ENCODE measurements around the gene ITGA11.

Gene ITGA11

DNA sequence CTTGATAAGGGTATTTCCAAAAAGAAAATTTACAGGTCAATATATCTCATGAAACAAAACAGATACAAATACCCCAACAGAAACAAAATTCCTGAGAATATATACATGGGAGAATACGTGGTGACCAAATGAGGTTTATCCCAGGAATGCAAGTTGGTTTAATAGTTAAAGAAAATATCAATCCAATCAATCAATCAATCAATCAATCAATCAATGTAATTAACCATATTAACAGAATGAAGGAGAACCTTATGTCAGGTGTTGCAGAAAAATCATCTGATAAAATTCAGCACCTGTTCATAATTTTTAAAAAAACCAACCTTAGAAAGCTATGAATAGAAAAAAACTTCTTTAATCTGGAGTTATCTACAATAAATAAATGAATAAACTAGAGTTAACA is 35.9 kb downstream of the ITGA11 start:
- H3K4me3 ChIP-seq (ENCODE audit: insufficient read length, low read depth): no peak overlapping the region
- no peaks in the 10 kb centered on the region for H3K27me3 ChIP-seq (ENCODE audit: insufficient read depth, insufficient read length)
- no peaks in the 10 kb centered on the region for H3K4me1 ChIP-seq (ENCODE audit: insufficient read depth, insufficient read length)
- H3K9ac ChIP-seq (ENCODE audit: insufficient read length, low read depth): no peak overlapping the region
- no peak for DNase-seq (ENCODE audit: low read depth, low spot score)
- H3K9me3 ChIP-seq (ENCODE audit: insufficient read depth, low read length): peaks cover 14% of the 10 kb centered on the region; the same call in 1 of the 2 replicates
- H3K36me3 ChIP-seq (ENCODE audit: insufficient read depth, insufficient read length, low read length): no peaks in the 10 kb centered on the region
- TF ChIP-seq SUZ12 (IDR thresholded peaks at IDR 0.05; ENCODE audit: extremely low read depth, insufficient read depth, insufficient read length) (no peak), YY1 (IDR thresholded peaks at IDR 0.05; ENCODE audit: insufficient read depth, insufficient read length) (no peak), ZNF274 (IDR thresholded peaks at IDR 0.05; ENCODE audit: low read depth, low read length) (no peak)

DNA sequence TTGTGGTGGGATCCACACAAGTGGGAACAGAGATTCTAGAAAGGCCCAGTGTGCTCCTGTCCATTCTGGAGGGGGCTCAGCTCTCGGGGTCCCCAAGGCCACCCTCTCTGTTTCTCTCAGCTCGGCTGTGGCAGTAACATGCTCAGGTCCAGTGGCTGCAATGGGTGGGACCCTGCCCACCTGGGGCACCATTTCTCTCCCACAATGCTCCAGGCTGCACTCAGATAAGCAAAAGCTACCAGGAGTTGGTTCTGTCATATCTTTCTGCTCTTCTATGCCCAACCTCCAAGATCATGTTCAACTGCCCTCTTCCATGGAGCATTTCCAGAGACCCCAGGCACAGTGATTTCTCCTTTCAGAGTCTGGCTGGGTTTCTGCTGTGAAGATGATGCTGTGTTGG is 40.8 kb downstream of the ITGA11 start:
- Histone ChIP-seq H3K9me3 (ENCODE audit: insufficient read depth, low read length) (peaks cover 14% of the 10 kb centered on the region; the same call in 1 of the 2 replicates), H3K4me3 (ENCODE audit: insufficient read length, low read depth) (no peak overlapping the region), H3K36me3 (ENCODE audit: insufficient read depth, insufficient read length, low read length) (no peaks in the 10 kb centered on the region), H3K4me1 (ENCODE audit: insufficient read depth, insufficient read length) (no peaks in the 10 kb centered on the region), H3K27me3 (ENCODE audit: insufficient read depth, insufficient read length) (peaks cover 13% of the 10 kb centered on the region), H3K9ac (ENCODE audit: insufficient read length, low read depth) (no peak overlapping the region)
- TF ChIP-seq SUZ12 (IDR thresholded peaks at IDR 0.05; ENCODE audit: extremely low read depth, insufficient read depth, insufficient read length): no peak
- TF ChIP-seq YY1 (IDR thresholded peaks at IDR 0.05; ENCODE audit: insufficient read depth, insufficient read length): no peak
- TF ChIP-seq ZNF274 (IDR thresholded peaks at IDR 0.05; ENCODE audit: low read depth, low read length): no peak
- no peak for DNase-seq (ENCODE audit: low read depth, low spot score)

DNA sequence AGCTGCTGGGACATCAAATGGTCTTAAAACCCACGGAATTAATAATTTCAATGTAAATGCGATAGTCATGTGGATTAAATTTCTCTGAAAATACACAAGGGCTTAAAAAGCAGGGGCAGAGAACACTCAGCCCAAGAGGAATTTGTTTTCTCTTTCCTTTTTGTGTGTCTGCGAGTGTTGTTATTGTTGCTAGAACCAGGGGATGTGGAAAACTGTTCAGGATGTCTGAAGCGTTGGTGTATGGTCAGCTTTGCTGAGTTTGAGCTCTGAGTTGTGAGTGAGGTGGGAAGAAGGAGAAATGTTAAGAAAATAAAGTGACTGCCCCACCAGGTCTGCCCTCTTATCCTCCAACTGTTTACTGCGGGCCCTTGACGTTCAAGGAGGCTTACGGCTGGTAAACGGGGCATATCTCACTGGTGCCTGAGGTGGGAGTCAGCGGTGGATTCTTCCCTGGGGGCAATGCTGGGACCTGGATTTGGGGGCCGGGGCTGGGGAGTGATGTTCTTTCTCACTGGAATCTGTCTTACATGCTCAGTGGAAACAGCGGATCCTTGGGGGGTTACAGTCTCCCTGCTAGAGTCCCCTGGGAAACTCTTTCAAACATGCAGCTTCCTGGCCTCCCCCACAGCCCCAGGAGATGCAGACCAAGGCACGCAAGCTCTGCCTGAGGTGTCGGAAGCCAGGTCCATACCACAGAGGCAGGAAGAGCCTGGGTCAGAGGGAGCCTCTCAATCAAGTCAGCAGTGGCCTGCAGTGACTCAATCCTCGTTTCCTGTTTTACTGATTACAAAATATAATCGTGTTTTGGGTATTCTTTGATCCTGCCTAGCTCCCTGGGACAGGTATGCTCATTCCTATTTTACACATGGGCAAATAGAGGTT is 41.8 kb downstream of the ITGA11 start:
- Histone ChIP-seq H3K4me1 (ENCODE audit: insufficient read depth, insufficient read length) (no peaks in the 10 kb centered on the region), H3K27me3 (ENCODE audit: insufficient read depth, insufficient read length) (peaks cover 15% of the 10 kb centered on the region), H3K9ac (ENCODE audit: insufficient read length, low read depth) (no peak overlapping the region), H3K9me3 (ENCODE audit: insufficient read depth, low read length) (peaks cover 14% of the 10 kb centered on the region; the same call in 1 of the 2 replicates), H3K36me3 (ENCODE audit: insufficient read depth, insufficient read length, low read length) (no peaks in the 10 kb centered on the region), H3K4me3 (ENCODE audit: insufficient read length, low read depth) (no peak overlapping the region)
- TF ChIP-seq SUZ12 (IDR thresholded peaks at IDR 0.05; ENCODE audit: extremely low read depth, insufficient read depth, insufficient read length): no peak
- no peak for TF ChIP-seq YY1 (IDR thresholded peaks at IDR 0.05; ENCODE audit: insufficient read depth, insufficient read length)
- no peak for TF ChIP-seq ZNF274 (IDR thresholded peaks at IDR 0.05; ENCODE audit: low read depth, low read length)
- no peak for DNase-seq (ENCODE audit: low read depth, low spot score)

- H3K4me3 ChIP-seq (ENCODE audit: insufficient read length, low read depth): no peak overlapping the region
- H3K36me3 ChIP-seq (ENCODE audit: insufficient read depth, insufficient read length, low read length): no peaks in the 10 kb centered on the region
- TF ChIP-seq ZNF274 (IDR thresholded peaks at IDR 0.05; ENCODE audit: low read depth, low read length): no peak
- no peak for TF ChIP-seq YY1 (IDR thresholded peaks at IDR 0.05; ENCODE audit: insufficient read depth, insufficient read length)
- peaks cover 15% of the 10 kb centered on the region for H3K27me3 ChIP-seq (ENCODE audit: insufficient read depth, insufficient read length)
- no peaks in the 10 kb centered on the region for H3K4me1 ChIP-seq (ENCODE audit: insufficient read depth, insufficient read length)
- DNase-seq (ENCODE audit: low read depth, low spot score): no peak
- H3K9ac ChIP-seq (ENCODE audit: insufficient read length, low read depth): no peak overlapping the region
- peaks cover 14% of the 10 kb centered on the region; the same call in 1 of the 2 replicates for H3K9me3 ChIP-seq (ENCODE audit: insufficient read depth, low read length)
These were observed 42.7 kb downstream of the ITGA11 start for GRCh38 chr15:68389041-68389930.

- Histone ChIP-seq H3K9ac (ENCODE audit: insufficient read length, low read depth) (no peak overlapping the region), H3K9me3 (ENCODE audit: insufficient read depth, low read length) (0 out of 2 replicates have a peak, but pooled peaks cover 5% of the 10 kb centered on the region), H3K27me3 (ENCODE audit: insufficient read depth, insufficient read length) (peaks cover 15% of the 10 kb centered on the region), H3K4me3 (ENCODE audit: insufficient read length, low read depth) (no peak overlapping the region), H3K36me3 (ENCODE audit: insufficient read depth, insufficient read length, low read length) (no peaks in the 10 kb centered on the region), H3K4me1 (ENCODE audit: insufficient read depth, insufficient read length) (no peaks in the 10 kb centered on the region)
- TF ChIP-seq ZNF274 (IDR thresholded peaks at IDR 0.05; ENCODE audit: low read depth, low read length) (no peak), SUZ12 (IDR thresholded peaks at IDR 0.05; ENCODE audit: extremely low read depth, insufficient read depth, insufficient read length) (no peak), YY1 (IDR thresholded peaks at IDR 0.05; ENCODE audit: insufficient read depth, insufficient read length) (no peak)
- DNase-seq (ENCODE audit: low read depth, low spot score): no peak
These were observed 44.4 kb downstream of the ITGA11 start for GRCh38 chr15:68387381-68388143.

DNA sequence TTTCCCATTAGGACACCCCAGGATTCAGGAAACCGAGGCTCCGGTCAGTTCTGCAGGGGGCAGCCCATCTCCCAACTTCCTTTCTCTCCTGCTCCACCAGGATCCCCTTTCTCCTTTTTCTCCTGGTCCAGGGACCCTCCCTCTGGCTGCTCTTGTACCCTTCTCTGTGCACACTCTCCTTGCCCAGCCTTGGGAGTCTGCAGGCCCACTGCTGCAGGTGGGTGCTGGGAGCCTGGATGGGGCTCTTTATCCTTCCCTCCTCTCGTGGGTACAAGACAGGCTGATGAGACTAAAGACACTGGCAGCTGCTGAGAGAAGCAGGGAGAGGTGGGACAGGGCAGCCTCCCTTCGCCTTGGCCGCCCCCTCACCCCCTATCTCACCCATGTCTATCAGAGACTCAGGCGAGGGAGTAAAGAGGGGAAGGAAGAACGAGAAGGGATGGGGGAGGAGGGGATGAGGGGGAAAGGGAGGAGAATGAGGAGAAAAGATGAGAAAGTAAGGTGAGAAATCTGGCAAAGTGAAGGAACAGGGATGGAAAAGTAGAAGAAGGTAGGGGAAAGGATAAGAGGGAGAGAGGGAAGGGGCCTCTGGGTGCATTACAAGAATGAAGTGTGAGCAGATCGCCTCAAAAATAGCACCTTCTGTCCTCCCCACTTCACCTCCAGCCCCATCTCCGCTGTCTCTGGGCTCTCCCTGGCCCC is 45.2 kb downstream of the ITGA11 start:
- H3K4me1 ChIP-seq (ENCODE audit: insufficient read depth, insufficient read length): no peaks in the 10 kb centered on the region
- no peaks in the 10 kb centered on the region for H3K36me3 ChIP-seq (ENCODE audit: insufficient read depth, insufficient read length, low read length)
- H3K27me3 ChIP-seq (ENCODE audit: insufficient read depth, insufficient read length): peaks cover 15% of the 10 kb centered on the region
- H3K4me3 ChIP-seq (ENCODE audit: insufficient read length, low read depth): no peak overlapping the region
- TF ChIP-seq SUZ12 (IDR thresholded peaks at IDR 0.05; ENCODE audit: extremely low read depth, insufficient read depth, insufficient read length) (no peak), YY1 (IDR thresholded peaks at IDR 0.05; ENCODE audit: insufficient read depth, insufficient read length) (no peak), ZNF274 (IDR thresholded peaks at IDR 0.05; ENCODE audit: low read depth, low read length) (no peak)
- DNase-seq (ENCODE audit: low read depth, low spot score): no peak
- H3K9me3 ChIP-seq (ENCODE audit: insufficient read depth, low read length): no peaks in the 10 kb centered on the region
- H3K9ac ChIP-seq (ENCODE audit: insufficient read length, low read depth): no peak overlapping the region
